ENCODE data around the gene SORBS1. TPM values are rescaled to one million over a fixed set of nuclear protein-coding genes. Genes with fewer than 3 reads are reported as not detected.
A peak's percentile ranks its signal among the peaks of the same experiment; 100 is the strongest.

Gene SORBS1
- total and polyA plus RNA-seq, 9 of the 15 experiments (the other 6 are each of a cell fraction or from before 2014, with no cell fraction given): 2.0 to 13.3 (median 6.5) TPM

DNA sequence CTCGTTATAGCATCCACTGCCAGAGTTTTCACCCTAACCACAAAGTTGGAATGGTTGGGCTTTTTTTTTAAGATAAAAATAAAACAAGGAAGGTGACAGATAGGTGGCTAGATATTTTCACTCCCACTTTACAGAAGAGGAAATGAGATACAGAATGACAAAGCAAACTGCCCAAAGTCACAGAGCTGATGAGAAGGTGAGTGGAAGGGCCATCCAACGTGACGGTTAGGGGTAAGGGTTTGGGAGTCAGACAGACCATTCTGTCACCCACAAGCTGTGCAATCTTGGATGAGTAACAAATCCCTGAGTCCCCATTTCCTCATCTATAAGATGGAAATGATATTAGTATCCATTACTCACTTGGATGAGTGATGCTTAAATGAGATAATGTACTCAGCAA, 163.4 kb downstream of the SORBS1 start:
- H2AFZ ChIP-seq (ENCODE audit: low read depth, low read length): no peak overlapping the region
- DNase-seq (ENCODE audit: extremely low read depth in 1 of 4, low spot score in 3 of 4) (peak in 2 of 4 experiments; percentile 17 to 34), ATAC-seq (peak; percentile 54; the same call in 2 of the 3 replicates), FAIRE-seq (peak; percentile 85)
- no peaks in the 10 kb centered on the region for H3K79me2 ChIP-seq (ENCODE audit: control insufficient read depth, insufficient read depth, low read length)
- BruUV-seq (replicated peaks): no TSS peak
- intact Hi-C loops (cut with micrococcal nuclease) (no loop called here), in situ Hi-C loops (cut with MboI) (loop anchor here (25.0 kb wide), 1 partner anchor 440 kb away; no protein-coding TSS in a partner anchor)
- no peak overlapping the region for H3K4me3 ChIP-seq
- H3K27me3 ChIP-seq (ENCODE audit: control insufficient read depth in 2 of 2, insufficient read depth in 2 of 2, low read length in 2 of 2): no peaks in the 10 kb centered on the region
- no peak overlapping the region for H3K9ac ChIP-seq (ENCODE audit: insufficient read depth in 1 of 2, low read depth in 2 of 2, low read length in 2 of 2)
- no peaks in the 10 kb centered on the region for H3K9me3 ChIP-seq (replicated peaks; ENCODE audit: control insufficient read depth, insufficient read depth, low read depth, low read length)
- no peak overlapping the region for H3K27ac ChIP-seq (ENCODE audit: extremely low read depth, low read depth, low read length)
- H3K4me2 ChIP-seq (ENCODE audit: insufficient read depth, low read length): 0 out of 2 replicates have a peak overlapping the region, but pooled peaks have one; percentile 15
- H4K20me1 ChIP-seq (replicated peaks; ENCODE audit: control insufficient read depth, insufficient read depth, low read length): no peaks in the 10 kb centered on the region
- no peaks in the 10 kb centered on the region for H3K9me1 ChIP-seq (ENCODE audit: control insufficient read depth, insufficient read depth, low read length)
- WGBS (ENCODE audit: insufficient coverage, low coverage, missing lambda C conversion rate): 0% methylated on average over 3 of the region's 3 CpGs
- CTCF ChIA-PET (ENCODE audit: low intra/inter-chr PET ratio): no interaction called here
- peaks cover 12 to 20% of the 10 kb centered on the region in 2 experiments for H3K4me1 ChIP-seq (replicated peaks in 1 of 2; ENCODE audit: control insufficient read depth in 2 of 2, insufficient read depth in 2 of 2, low read length in 2 of 2)
- POLR2A ChIA-PET: interaction anchor here (0.6 kb wide), 1 partner anchor 939 kb away, joined by 3 read pairs; no protein-coding TSS in a partner anchor
- H3K36me3 ChIP-seq (ENCODE audit: control insufficient read depth, insufficient read depth, low read length): 0 out of 3 replicates have a peak, but pooled peaks cover 5% of the 10 kb centered on the region
- TF ChIP-seq ZBTB5 (IDR thresholded peaks at IDR 0.05) (no peak), CTBP1 (IDR thresholded peaks at IDR 0.05; ENCODE audit: borderline replicate concordance) (peak; percentile 43; the same call in 1 of the 2 replicates), YY1 (IDR thresholded peaks at IDR 0.05; ENCODE audit: borderline replicate concordance in 1 of 3, control insufficient read depth in 1 of 3, extremely low read depth in 1 of 3, insufficient read depth in 3 of 3, insufficient read length in 1 of 3, insufficient replicate concordance in 2 of 3, low read depth in 1 of 3, low read length in 2 of 3) (no peak), POLR3A (IDR thresholded peaks at IDR 0.05; ENCODE audit: borderline replicate concordance, extremely low read depth, insufficient read depth, insufficient read length) (no peak), BCL6 (CRISPR knock-in tag; IDR thresholded peaks at IDR 0.05) (no peak), RBM39 (optimal IDR thresholded peaks at IDR 0.05; ENCODE audit: low read depth, low read length) (no peak), ZKSCAN8 (CRISPR knock-in tag; IDR thresholded peaks at IDR 0.05) (no peak), TSHZ1 (CRISPR knock-in tag; IDR thresholded peaks at IDR 0.05) (no peak)
- TF ChIP-seq, protein P1, sequence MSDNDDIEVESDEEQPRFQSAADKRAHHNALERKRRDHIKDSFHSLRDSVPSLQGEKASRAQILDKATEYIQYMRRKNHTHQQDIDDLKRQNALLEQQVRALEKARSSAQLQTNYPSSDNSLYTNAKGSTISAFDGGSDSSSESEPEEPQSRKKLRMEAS (CRISPR knock-in tag; IDR thresholded peaks at IDR 0.05): no peak
- TF ChIP-seq, protein P2, sequence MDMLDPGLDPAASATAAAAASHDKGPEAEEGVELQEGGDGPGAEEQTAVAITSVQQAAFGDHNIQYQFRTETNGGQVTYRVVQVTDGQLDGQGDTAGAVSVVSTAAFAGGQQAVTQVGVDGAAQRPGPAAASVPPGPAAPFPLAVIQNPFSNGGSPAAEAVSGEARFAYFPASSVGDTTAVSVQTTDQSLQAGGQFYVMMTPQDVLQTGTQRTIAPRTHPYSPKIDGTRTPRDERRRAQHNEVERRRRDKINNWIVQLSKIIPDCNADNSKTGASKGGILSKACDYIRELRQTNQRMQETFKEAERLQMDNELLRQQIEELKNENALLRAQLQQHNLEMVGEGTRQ (CRISPR knock-in tag; IDR thresholded peaks at IDR 0.05): no peak
- TF ChIP-seq, protein P3, sequence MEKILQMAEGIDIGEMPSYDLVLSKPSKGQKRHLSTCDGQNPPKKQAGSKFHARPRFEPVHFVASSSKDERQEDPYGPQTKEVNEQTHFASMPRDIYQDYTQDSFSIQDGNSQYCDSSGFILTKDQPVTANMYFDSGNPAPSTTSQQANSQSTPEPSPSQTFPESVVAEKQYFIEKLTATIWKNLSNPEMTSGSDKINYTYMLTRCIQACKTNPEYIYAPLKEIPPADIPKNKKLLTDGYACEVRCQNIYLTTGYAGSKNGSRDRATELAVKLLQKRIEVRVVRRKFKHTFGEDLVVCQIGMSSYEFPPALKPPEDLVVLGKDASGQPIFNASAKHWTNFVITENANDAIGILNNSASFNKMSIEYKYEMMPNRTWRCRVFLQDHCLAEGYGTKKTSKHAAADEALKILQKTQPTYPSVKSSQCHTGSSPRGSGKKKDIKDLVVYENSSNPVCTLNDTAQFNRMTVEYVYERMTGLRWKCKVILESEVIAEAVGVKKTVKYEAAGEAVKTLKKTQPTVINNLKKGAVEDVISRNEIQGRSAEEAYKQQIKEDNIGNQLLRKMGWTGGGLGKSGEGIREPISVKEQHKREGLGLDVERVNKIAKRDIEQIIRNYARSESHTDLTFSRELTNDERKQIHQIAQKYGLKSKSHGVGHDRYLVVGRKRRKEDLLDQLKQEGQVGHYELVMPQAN (IDR thresholded peaks at IDR 0.05; ENCODE audit: borderline replicate concordance): no peak
